ENCODE results near the gene LRCH1. TPM values are rescaled to one million over a fixed set of nuclear protein-coding genes. Genes with fewer than 3 reads are reported as not detected.

Gene LRCH1
- total and polyA plus RNA-seq, 2 experiments from 2014 or later = 3.9 to 9.2 TPM

- Histone ChIP-seq H3K36me3 (ENCODE audit: insufficient read depth) (no peaks in the 10 kb centered on the region), H3F3A (replicated peaks; ENCODE audit: low read depth) (no peaks in the 10 kb centered on the region), H3K4me3 (no peak overlapping the region), H3K9me2 (ENCODE audit: insufficient read depth) (no peaks in the 10 kb centered on the region), H2AFZ (no peak overlapping the region), H3K79me2 (replicated peaks; ENCODE audit: insufficient read depth) (peaks cover 54% of the 10 kb centered on the region), H3K4me1 (ENCODE audit: insufficient read depth) (peaks cover 22% of the 10 kb centered on the region), H3K27ac (ENCODE audit: low read depth) (no peak overlapping the region), H3K4me2 (no peak overlapping the region), H3K27me3 (ENCODE audit: insufficient read depth) (no peaks in the 10 kb centered on the region), H4K20me1 (replicated peaks; ENCODE audit: insufficient read depth) (peaks cover 4% of the 10 kb centered on the region; the same call in 1 of the 2 replicates)
- Mint-ChIP-seq H3K27ac (no peak overlapping the region), H3K27me3 (ENCODE audit: insufficient read depth, low read depth, poor library complexity) (no peaks in the 10 kb centered on the region), H3K4me1 (peaks cover 50% of the 10 kb centered on the region), H3K36me3 (ENCODE audit: low read depth) (no peaks in the 10 kb centered on the region), H3K9me3 (no peaks in the 10 kb centered on the region), H3K4me3 (no peak overlapping the region)
- ATAC-seq = no peak
- no peak for DNase-seq (ENCODE audit: low spot score)
- TF ChIP-seq POLR2AphosphoS5 (IDR thresholded peaks at IDR 0.05; ENCODE audit: low read depth) (no peak), CTCF (conservative IDR thresholded peaks at IDR 0.05; ENCODE audit: low read depth in 2 of 2) (no peak), EZH2phosphoT487 (IDR thresholded peaks at IDR 0.05; ENCODE audit: unreplicated experiment) (no peak), STAT1 (IDR thresholded peaks at IDR 0.05; ENCODE audit: unreplicated experiment) (no peak), ZNF331 (CRISPR knock-in tag; IDR thresholded peaks at IDR 0.05; ENCODE audit: low read depth) (no peak), EZH2 (IDR thresholded peaks at IDR 0.05; ENCODE audit: low read depth, unreplicated experiment) (no peak), REST (IDR thresholded peaks at IDR 0.05; ENCODE audit: unreplicated experiment) (no peak), ZNF114 (CRISPR knock-in tag; IDR thresholded peaks at IDR 0.05) (no peak), ETS1 (IDR thresholded peaks at IDR 0.05) (no peak), NANOG (IDR thresholded peaks at IDR 0.05; ENCODE audit: borderline replicate concordance) (no peak), CREB1 (CRISPR knock-in tag; IDR thresholded peaks at IDR 0.05; ENCODE audit: low read depth) (no peak), ZNF462 (CRISPR knock-in tag; IDR thresholded peaks at IDR 0.05) (no peak), JUNB (IDR thresholded peaks at IDR 0.05; ENCODE audit: unreplicated experiment) (no peak)
Observed at GRCh38 chr13:46612267-46612666, 59.3 kb downstream of the LRCH1 start.
